OCI-LY1 (cell line): ENCODE measurements around the gene CTDSPL.
A peak's percentile ranks its signal among the peaks of the same experiment; 100 is the strongest.

ENCODE experiments used
- H2AFZ ChIP-seq: fragments of 200-600 bp; sonication (generic), shearing (Covaris generic); 2 replicates; pipeline ENCODE4 v1.6.0; 2014; ENCODE audit warnings: antibody characterized with exemption, mild to moderate bottlenecking, low read length
- H3F3A ChIP-seq: fragments of 200-600 bp; sonication (generic), shearing (Covaris generic); 2 replicates; pipeline ENCODE4 v1.6.0; 2014; ENCODE audit warnings: mild to moderate bottlenecking, antibody characterized with exemption, low read length, moderate library complexity; ENCODE audit not compliant: insufficient read depth
- H3K27ac ChIP-seq: fragments of 200-600 bp; sonication (generic); 2 replicates; pipeline ENCODE4 v1.5.1; 2014; ENCODE audit warnings: low read length, mixed run types, mild to moderate bottlenecking, low read depth; ENCODE audit not compliant: poor library complexity, severe bottlenecking
- H3K27me3 ChIP-seq: fragments of 200-600 bp; sonication (generic); 2 replicates; pipeline ENCODE4 v1.6.0; 2014; ENCODE audit warnings: antibody characterized with exemption, mild to moderate bottlenecking, low read length, moderate library complexity; ENCODE audit not compliant: insufficient read depth
- H3K36me3 ChIP-seq: fragments of 200-600 bp; sonication (generic); 2 replicates; pipeline ENCODE4 v1.6.1; 2014; ENCODE audit warnings: mild to moderate bottlenecking, antibody characterized with exemption, low read length, moderate library complexity, mixed read lengths; ENCODE audit not compliant: insufficient read depth
- H3K4me1 ChIP-seq: fragments of 200-600 bp; sonication (generic); 2 replicates; pipeline ENCODE4 v1.5.1; 2014; ENCODE audit warnings: mild to moderate bottlenecking, low read length, moderate library complexity; ENCODE audit not compliant: insufficient read depth, severe bottlenecking
- H3K4me2 ChIP-seq: fragments of 200-600 bp; sonication (generic), shearing (Covaris generic); 2 replicates; pipeline ENCODE4 v1.6.1; 2014; ENCODE audit warnings: low read length
- H3K4me3 ChIP-seq: fragments of 200-600 bp; sonication (generic); 2 replicates; pipeline ENCODE4 v1.5.1; 2014; ENCODE audit warnings: low read length, low read depth, mild to moderate bottlenecking, mixed read lengths; ENCODE audit not compliant: poor library complexity, severe bottlenecking
- H3K79me2 ChIP-seq: fragments of 200-600 bp; shearing (Covaris generic); 2 replicates; pipeline ENCODE4 v1.6.1; 2016; ENCODE audit warnings: mixed run types, low read length, mixed read lengths; ENCODE audit not compliant: insufficient read depth
- H3K9ac ChIP-seq: fragments of 200-600 bp; sonication (generic), shearing (Covaris generic); 2 replicates; pipeline ENCODE4 v1.6.1; 2014; ENCODE audit warnings: mild to moderate bottlenecking, low read length, mixed read lengths
- H3K9me2 ChIP-seq: fragments of 200-600 bp; sonication (generic), shearing (Covaris generic); 2 replicates; pipeline ENCODE4 v1.6.1; 2014; ENCODE audit warnings: low read depth, mild to moderate bottlenecking, low read length, mixed read lengths
- H3K9me3 ChIP-seq: fragments of 200-600 bp; shearing (Covaris generic); 2 replicates; pipeline ENCODE4 v1.6.1; 2014; ENCODE audit warnings: low read length, mixed read lengths
- H4K20me1 ChIP-seq: fragments of 200-600 bp; sonication (generic), shearing (Covaris generic); 2 replicates; pipeline ENCODE4 v1.6.0; 2016; ENCODE audit warnings: mild to moderate bottlenecking, low read length; ENCODE audit not compliant: insufficient read depth
- EZH2 ChIP-seq: fragments of 200-600 bp; sonication (generic), shearing (Covaris generic); IDR thresholded peaks from 2 replicates; pipeline ENCODE4 v1.8.0; 2017; ENCODE audit warnings: borderline replicate concordance, mixed run types, mild to moderate bottlenecking, antibody characterized with exemption, low read length, moderate library complexity, mixed read lengths
- TF ChIP-seq, protein P1 (sequence below): fragments of 200-600 bp; sonication (generic), shearing (Covaris generic); IDR thresholded peaks from 2 replicates; pipeline ENCODE4 v1.5.1; 2017; ENCODE audit warnings: mild to moderate bottlenecking, antibody characterized with exemption, low read length, moderate library complexity, mixed read lengths

The CTDSPL gene

DNA sequence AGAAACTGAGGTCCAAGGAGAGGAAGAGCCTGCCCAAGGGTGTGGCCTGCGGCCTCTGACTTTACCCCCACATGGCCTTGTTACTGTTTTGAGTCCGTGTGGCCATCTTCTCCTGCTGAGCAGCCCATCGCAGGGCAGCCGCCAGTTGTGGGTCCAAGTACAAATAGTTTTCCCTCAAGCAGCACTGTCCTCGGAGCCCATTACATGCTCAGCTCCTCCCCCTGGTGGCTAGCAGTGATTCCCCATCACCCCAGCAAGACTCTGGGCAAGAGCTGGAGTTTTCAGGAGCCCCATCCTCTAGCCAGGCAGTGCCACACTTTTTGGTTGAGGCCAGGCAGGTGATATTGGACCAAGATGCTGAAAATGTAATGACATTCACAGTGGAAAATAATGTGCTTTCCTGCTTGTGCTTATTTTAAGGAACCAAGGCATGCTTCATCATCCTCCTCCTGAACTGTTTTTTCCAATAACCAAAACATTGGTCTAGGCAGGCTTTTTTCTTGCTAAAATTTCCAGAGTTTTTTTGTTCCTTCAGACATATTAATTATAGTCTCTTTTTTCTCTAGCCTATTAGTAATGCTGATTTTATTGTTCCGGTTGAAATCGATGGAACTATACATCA, 105.7 kb downstream of the CTDSPL start:
- peaks cover 19% of the 10 kb centered on the region for H3K4me1 ChIP-seq

DNA sequence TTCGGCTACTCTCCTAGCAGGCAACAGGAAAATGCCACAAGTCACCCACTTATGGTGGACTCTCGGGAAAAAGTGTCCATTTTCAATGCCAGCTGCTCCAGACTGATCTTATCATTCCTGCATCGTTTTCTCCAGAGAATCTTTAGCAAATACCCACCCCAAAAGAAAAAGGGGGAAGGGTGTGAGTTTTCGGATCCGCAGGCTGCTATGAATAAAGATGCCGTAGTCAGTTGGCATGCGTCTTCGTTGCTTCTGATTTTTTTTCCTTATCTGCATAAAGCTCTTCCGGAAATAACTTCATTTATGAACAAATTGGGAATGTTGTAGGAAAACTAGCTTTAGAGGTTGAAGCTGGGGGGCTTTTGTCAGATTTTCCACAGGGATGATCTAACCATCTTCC, 106.5 kb downstream of the CTDSPL start:
- H3K79me2 ChIP-seq = no peaks in the 10 kb centered on the region
- H3K36me3 ChIP-seq = no peaks in the 10 kb centered on the region
- no peaks in the 10 kb centered on the region for H3K9me2 ChIP-seq
- no peaks in the 10 kb centered on the region for H3K27me3 ChIP-seq
- H3K4me1 ChIP-seq = peaks cover 15% of the 10 kb centered on the region
- TF ChIP-seq EZH2 = no peak
- TF ChIP-seq, protein P1, sequence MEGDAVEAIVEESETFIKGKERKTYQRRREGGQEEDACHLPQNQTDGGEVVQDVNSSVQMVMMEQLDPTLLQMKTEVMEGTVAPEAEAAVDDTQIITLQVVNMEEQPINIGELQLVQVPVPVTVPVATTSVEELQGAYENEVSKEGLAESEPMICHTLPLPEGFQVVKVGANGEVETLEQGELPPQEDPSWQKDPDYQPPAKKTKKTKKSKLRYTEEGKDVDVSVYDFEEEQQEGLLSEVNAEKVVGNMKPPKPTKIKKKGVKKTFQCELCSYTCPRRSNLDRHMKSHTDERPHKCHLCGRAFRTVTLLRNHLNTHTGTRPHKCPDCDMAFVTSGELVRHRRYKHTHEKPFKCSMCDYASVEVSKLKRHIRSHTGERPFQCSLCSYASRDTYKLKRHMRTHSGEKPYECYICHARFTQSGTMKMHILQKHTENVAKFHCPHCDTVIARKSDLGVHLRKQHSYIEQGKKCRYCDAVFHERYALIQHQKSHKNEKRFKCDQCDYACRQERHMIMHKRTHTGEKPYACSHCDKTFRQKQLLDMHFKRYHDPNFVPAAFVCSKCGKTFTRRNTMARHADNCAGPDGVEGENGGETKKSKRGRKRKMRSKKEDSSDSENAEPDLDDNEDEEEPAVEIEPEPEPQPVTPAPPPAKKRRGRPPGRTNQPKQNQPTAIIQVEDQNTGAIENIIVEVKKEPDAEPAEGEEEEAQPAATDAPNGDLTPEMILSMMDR = no peak
- H3K27ac ChIP-seq = no peak overlapping the region
- no peaks in the 10 kb centered on the region for H4K20me1 ChIP-seq
- no peaks in the 10 kb centered on the region for H3K9me3 ChIP-seq
- no peak overlapping the region for H2AFZ ChIP-seq
- no peak overlapping the region for H3K4me2 ChIP-seq
- H3K4me3 ChIP-seq = no peak overlapping the region
- H3K9ac ChIP-seq = no peak overlapping the region
- no peaks in the 10 kb centered on the region for H3F3A ChIP-seq

More for the DNA sequence above, 105.7 kb downstream of the CTDSPL start:
- no peaks in the 10 kb centered on the region for H3K9me3 ChIP-seq
- H3K9me2 ChIP-seq = no peaks in the 10 kb centered on the region
- H4K20me1 ChIP-seq = no peaks in the 10 kb centered on the region
- no peak overlapping the region for H2AFZ ChIP-seq
- H3K9ac ChIP-seq = no peak overlapping the region
- no peak overlapping the region for H3K4me2 ChIP-seq
- H3K27ac ChIP-seq = no peak overlapping the region
- H3K36me3 ChIP-seq = no peaks in the 10 kb centered on the region
- no peak overlapping the region for H3K4me3 ChIP-seq
- H3F3A ChIP-seq = no peaks in the 10 kb centered on the region
- H3K79me2 ChIP-seq = no peaks in the 10 kb centered on the region
- no peak for TF ChIP-seq EZH2
- TF ChIP-seq, protein P1 = peak; percentile 94
- H3K27me3 ChIP-seq = no peaks in the 10 kb centered on the region

DNA sequence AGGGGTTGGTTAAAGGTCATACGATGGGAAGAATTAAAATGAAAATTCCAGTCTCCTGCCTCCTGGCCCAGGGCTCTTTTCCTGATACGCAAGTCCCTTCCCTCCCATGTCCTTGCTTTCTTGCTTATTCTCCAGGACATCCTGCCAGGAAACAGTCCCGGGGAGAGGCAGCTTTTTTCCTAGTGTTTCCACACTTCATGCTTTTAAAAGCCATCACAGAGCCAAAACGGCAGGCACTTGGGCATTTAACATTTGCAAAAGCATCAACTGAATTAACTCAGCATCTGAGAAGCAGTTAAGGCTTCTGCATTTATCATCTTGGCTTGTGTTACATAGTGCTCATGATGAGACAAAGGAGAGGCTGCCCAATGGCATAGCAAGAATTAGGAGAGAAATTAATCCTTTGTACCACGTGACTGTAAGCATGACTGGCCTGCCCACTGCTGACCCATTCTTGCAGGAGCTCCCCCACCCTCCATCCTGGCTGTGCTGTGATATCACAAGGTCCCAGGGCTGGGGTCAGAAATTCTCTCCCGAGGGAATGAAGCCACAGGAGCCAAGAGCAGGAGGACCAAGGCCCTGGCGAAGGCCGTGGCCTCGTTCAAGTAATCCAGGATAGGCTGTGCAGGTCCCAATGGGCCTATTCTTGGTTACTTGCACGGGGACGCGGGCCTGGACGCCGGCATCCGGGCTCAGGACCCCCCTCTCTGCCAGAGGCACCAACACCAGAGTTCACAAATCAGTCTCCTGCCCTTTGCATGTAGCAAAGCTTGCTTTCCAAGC, 107.3 kb downstream of the CTDSPL start:
- no peak overlapping the region for H3K4me2 ChIP-seq
- no peaks in the 10 kb centered on the region for H3K36me3 ChIP-seq
- no peaks in the 10 kb centered on the region for H4K20me1 ChIP-seq
- H3K4me3 ChIP-seq = no peak overlapping the region
- no peaks in the 10 kb centered on the region for H3K9me2 ChIP-seq
- H3K27me3 ChIP-seq = no peaks in the 10 kb centered on the region
- no peaks in the 10 kb centered on the region for H3K9me3 ChIP-seq
- no peaks in the 10 kb centered on the region for H3F3A ChIP-seq
- TF ChIP-seq EZH2 = no peak
- TF ChIP-seq, protein P1 = no peak
- H3K9ac ChIP-seq = no peak overlapping the region
- H2AFZ ChIP-seq = no peak overlapping the region
- peaks cover 10% of the 10 kb centered on the region for H3K4me1 ChIP-seq
- no peak overlapping the region for H3K27ac ChIP-seq
- no peaks in the 10 kb centered on the region for H3K79me2 ChIP-seq
